Stimulated activated memory B cell treated with anti-CD40 and anti-IgM and Interleukin-4, amounts not matched to agents 10 μg/mL and 1 μg/mL and 100 μg/mL, for 72 hours (primary cell): Measurements from ENCODE around the gene NECTIN1.
A peak's percentile ranks its signal among the peaks of the same experiment; 100 is the strongest.

Source experiments
- ATAC-seq: fragments of 150-1000 bp; cut with Tn5 transposase; 2 replicates; pipeline ENCODE4 v1.10.0; 2021
- H3K27ac Mint-ChIP-seq: one replicate; pipeline ENCODE4 v1.8.0; 2022; ENCODE audit warnings: mild to moderate bottlenecking, mixed read lengths
- H3K27me3 Mint-ChIP-seq: one replicate; pipeline ENCODE4 v1.8.0; 2022; ENCODE audit warnings: mixed read lengths
- H3K36me3 Mint-ChIP-seq: one replicate; pipeline ENCODE4 v1.8.0; 2022; ENCODE audit warnings: mixed read lengths
- H3K4me1 Mint-ChIP-seq: one replicate; pipeline ENCODE4 v1.8.0; 2022; ENCODE audit warnings: mixed read lengths
- H3K4me3 Mint-ChIP-seq: one replicate; pipeline ENCODE4 v1.8.0; 2022; ENCODE audit warnings: mild to moderate bottlenecking, moderate library complexity, mixed read lengths
- H3K9me3 Mint-ChIP-seq: one replicate; pipeline ENCODE4 v1.8.0; 2022; ENCODE audit warnings: mixed read lengths

NECTIN1 gene

DNA sequence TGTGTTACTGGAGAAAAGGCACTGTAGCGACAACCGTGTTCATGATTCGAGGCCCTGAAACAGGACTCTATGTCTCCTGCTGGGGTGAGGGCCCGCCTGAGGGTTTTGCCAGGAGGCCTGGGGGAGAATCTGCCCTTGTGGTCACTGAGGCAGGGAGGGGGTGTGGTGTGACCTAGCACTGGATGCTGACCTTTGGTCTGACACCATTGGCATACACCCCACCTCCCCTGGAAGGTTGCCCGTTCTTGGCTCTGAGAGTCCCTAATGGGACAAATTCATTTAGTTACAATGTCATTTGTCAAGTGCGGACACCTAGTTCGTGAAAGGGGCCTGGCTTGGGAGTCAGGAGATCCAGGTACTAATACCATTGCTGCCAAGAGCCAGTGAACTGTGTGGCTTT is 29.0 kb downstream of the NECTIN1 start:
- Mint-ChIP-seq H3K4me1 (no peaks in the 10 kb centered on the region), H3K9me3 (no peaks in the 10 kb centered on the region), H3K4me3 (no peak overlapping the region), H3K27me3 (peaks cover 5% of the 10 kb centered on the region), H3K27ac (no peak overlapping the region), H3K36me3 (peaks cover under 1% of the 10 kb centered on the region)
- ATAC-seq, result no peak

- H3K36me3 Mint-ChIP-seq, result no peaks in the 10 kb centered on the region
- no peak overlapping the region for H3K4me3 Mint-ChIP-seq
- H3K9me3 Mint-ChIP-seq, result no peaks in the 10 kb centered on the region
- ATAC-seq, result no peak
- no peaks in the 10 kb centered on the region for H3K27me3 Mint-ChIP-seq
- H3K27ac Mint-ChIP-seq, result no peak overlapping the region
- H3K4me1 Mint-ChIP-seq, result no peaks in the 10 kb centered on the region
Measured at GRCh38 chr11:119699227-119699626, 29.8 kb downstream of the NECTIN1 start.

GRCh38 chr11:119697882-119698281 is 31.1 kb downstream of the NECTIN1 start:
- Mint-ChIP-seq H3K27ac (no peak overlapping the region), H3K27me3 (peaks cover 10% of the 10 kb centered on the region), H3K36me3 (no peaks in the 10 kb centered on the region), H3K9me3 (no peaks in the 10 kb centered on the region), H3K4me1 (no peaks in the 10 kb centered on the region), H3K4me3 (no peak overlapping the region)
- no peak for ATAC-seq

- H3K9me3 Mint-ChIP-seq, result no peaks in the 10 kb centered on the region
Measured at GRCh38 chr11:119697445-119697844, 31.6 kb downstream of the NECTIN1 start.

DNA sequence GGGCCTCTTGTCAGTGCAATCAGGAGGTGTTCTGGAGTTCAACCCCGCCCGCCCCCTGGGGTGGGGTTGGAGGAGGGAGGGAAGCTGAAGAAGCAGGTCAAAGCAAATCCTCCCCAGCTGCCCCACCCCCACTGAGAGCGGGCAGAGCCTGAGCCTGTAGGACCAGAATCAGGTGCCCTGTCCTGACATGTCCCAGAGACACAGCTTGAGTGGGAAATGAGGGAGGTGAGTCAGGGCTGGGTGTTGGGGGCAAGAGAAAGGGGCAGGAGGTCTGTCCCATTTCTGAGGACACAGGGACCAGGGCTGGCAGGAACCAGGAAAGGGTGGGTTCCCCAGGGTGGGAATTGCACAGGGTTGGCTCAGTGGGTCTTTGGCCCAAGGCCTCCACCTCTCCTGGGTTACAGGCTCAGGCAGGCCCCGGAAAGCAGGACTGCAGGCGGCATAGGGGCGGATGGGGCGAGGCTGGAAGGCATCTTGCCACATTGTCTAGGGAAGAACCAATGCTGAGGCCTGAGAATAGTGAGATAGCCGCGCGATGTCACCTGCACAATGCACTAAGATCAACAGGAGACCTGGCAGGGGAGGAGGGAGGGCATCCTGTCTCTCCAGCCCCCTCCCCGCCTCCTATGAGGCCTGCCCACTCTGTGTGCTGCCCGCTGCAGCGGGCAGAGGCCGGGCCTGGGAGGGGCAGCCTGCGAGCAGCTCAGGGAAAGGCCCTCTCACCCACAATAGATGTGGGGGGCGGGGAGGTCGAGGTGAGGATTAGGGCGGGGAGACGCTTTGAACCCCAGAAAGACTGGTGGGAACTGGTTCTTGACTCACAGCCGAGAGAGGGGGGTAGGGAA is 32.4 kb downstream of the NECTIN1 start:
- H3K4me3 Mint-ChIP-seq, result no peak overlapping the region
- H3K36me3 Mint-ChIP-seq, result no peaks in the 10 kb centered on the region
- no peak overlapping the region for H3K27ac Mint-ChIP-seq
- no peak for ATAC-seq
- H3K4me1 Mint-ChIP-seq, result no peaks in the 10 kb centered on the region
- peaks cover 12% of the 10 kb centered on the region for H3K27me3 Mint-ChIP-seq
- H3K9me3 Mint-ChIP-seq, result no peaks in the 10 kb centered on the region

More at GRCh38 chr11:119697445-119697844, 31.6 kb downstream of the NECTIN1 start:
- Mint-ChIP-seq H3K36me3 (no peaks in the 10 kb centered on the region), H3K27me3 (peaks cover 12% of the 10 kb centered on the region), H3K27ac (no peak overlapping the region), H3K4me1 (no peaks in the 10 kb centered on the region), H3K4me3 (no peak overlapping the region)
- ATAC-seq, result no peak

DNA sequence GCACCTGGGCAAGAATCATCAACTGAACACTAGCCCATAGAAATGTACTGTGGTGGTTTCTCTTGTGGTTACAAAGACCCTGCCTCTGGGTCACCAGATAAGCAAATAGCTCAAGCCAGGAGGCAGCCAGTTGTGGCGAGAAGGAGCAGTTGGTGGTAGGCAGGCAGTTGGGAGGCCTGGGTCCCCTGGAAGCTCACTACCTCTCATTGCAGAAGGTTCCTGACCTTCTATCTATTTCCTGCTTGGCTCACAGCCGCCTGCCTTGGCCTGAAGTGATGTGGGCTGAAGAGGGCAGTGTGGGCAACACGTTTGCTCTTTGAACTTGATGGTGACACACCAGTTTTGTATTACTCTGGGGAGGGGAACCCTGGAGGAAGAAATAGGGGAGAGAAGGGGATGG is 34.7 kb downstream of the NECTIN1 start:
- Mint-ChIP-seq H3K36me3 (no peaks in the 10 kb centered on the region), H3K27me3 (peaks cover 12% of the 10 kb centered on the region), H3K27ac (no peak overlapping the region), H3K9me3 (no peaks in the 10 kb centered on the region), H3K4me3 (no peak overlapping the region), H3K4me1 (no peaks in the 10 kb centered on the region)
- ATAC-seq, result no peak

- Mint-ChIP-seq H3K27ac (no peak overlapping the region), H3K27me3 (peaks cover 17% of the 10 kb centered on the region), H3K9me3 (no peaks in the 10 kb centered on the region), H3K4me1 (no peaks in the 10 kb centered on the region), H3K36me3 (no peaks in the 10 kb centered on the region), H3K4me3 (no peak overlapping the region)
- no peak for ATAC-seq
Measured at GRCh38 chr11:119693253-119693815, 35.7 kb downstream of the NECTIN1 start.

DNA sequence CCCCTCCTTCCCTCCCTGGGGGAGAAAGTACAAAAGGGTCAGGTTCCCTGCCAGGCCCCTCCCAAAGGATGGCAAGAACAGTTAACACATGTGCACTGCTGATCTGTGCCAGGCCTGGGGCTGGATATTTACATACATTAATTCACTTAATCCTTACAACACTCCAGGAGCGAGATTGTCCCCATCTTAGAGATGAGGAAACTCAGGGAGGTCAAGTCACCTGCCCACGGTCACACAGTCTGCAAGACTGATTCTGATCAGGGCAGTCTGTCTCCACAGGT is 36.5 kb downstream of the NECTIN1 start:
- Mint-ChIP-seq H3K4me3 (no peak overlapping the region), H3K36me3 (no peaks in the 10 kb centered on the region), H3K9me3 (no peaks in the 10 kb centered on the region), H3K27ac (no peak overlapping the region), H3K27me3 (peaks cover 22% of the 10 kb centered on the region), H3K4me1 (no peaks in the 10 kb centered on the region)
- ATAC-seq, result no peak

GRCh38 chr11:119691701-119692539 is 37.1 kb downstream of the NECTIN1 start:
- H3K9me3 Mint-ChIP-seq, result no peaks in the 10 kb centered on the region
- H3K27ac Mint-ChIP-seq, result no peak overlapping the region
- H3K4me3 Mint-ChIP-seq, result no peak overlapping the region
- peak; percentile 4 for ATAC-seq
- H3K4me1 Mint-ChIP-seq, result no peaks in the 10 kb centered on the region
- peaks cover 27% of the 10 kb centered on the region for H3K27me3 Mint-ChIP-seq
- no peaks in the 10 kb centered on the region for H3K36me3 Mint-ChIP-seq

- Mint-ChIP-seq H3K27me3 (peaks cover 32% of the 10 kb centered on the region), H3K4me1 (no peaks in the 10 kb centered on the region), H3K4me3 (no peak overlapping the region), H3K9me3 (no peaks in the 10 kb centered on the region), H3K27ac (no peak overlapping the region), H3K36me3 (no peaks in the 10 kb centered on the region)
- no peak for ATAC-seq
Measured at GRCh38 chr11:119691020-119691666, 37.9 kb downstream of the NECTIN1 start.

DNA sequence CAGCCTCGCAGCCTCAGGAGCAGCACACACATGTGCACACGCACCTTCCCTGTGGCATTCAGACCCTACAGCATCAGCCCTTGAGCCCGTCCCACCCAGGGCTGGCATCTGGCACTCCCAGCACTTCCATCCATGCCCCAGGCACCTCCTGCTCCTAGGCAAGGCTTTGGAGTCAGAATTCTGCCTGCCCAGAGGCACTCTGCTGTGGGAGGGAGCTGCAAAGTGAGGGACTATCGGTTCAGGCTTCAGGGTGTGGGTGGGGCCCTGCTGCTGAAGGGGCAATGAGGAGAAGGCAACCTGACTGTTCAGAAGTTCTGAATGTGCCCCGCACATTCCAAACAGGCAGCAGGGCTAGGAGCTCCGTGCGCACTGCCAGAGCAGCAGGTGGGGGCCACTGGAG is 39.7 kb downstream of the NECTIN1 start:
- H3K9me3 Mint-ChIP-seq, result no peaks in the 10 kb centered on the region
- no peaks in the 10 kb centered on the region for H3K4me1 Mint-ChIP-seq
- H3K27ac Mint-ChIP-seq, result no peak overlapping the region
- ATAC-seq, result no peak
- H3K36me3 Mint-ChIP-seq, result no peaks in the 10 kb centered on the region
- H3K27me3 Mint-ChIP-seq, result peaks cover 32% of the 10 kb centered on the region
- H3K4me3 Mint-ChIP-seq, result no peak overlapping the region

GRCh38 chr11:119688356-119688755 is 40.6 kb downstream of the NECTIN1 start:
- ATAC-seq, result no peak

DNA sequence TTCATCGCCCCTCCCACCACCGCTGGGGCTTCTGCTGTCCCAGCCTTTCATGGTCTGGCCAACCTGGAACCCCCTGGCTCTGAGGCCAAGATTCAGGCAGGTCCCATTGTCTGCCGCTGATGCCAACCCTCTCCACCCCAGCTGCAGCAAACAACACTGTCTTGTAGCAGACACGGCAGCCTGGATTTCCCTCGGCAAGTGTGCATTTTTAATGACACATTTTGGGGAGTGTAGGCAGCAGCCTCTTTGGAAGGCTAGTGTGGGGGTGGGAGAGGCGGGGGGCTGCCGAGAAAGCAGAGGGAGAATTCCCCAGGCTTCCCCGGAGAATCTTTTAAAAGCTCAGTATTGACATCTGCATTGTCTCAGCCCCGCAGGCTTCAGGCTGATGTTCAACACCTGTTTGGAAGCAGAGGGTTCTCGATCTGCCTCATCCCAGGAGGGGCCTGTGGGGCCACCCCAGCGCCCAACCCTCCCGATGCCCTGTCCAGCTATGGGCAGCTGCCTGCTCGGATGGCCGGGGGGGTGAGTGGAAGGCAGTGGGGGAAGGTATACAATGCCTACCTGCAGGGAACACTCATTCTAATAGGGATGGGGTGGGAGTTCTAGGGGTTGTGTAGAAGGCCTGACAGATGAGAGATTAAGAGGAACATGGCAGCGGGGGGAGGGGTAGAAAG is 41.5 kb downstream of the NECTIN1 start:
- Mint-ChIP-seq H3K4me3 (no peak overlapping the region), H3K27me3 (peaks cover 20% of the 10 kb centered on the region), H3K36me3 (no peaks in the 10 kb centered on the region), H3K9me3 (no peaks in the 10 kb centered on the region), H3K4me1 (no peaks in the 10 kb centered on the region), H3K27ac (no peak overlapping the region)
- ATAC-seq, result no peak

More at GRCh38 chr11:119688356-119688755, 40.6 kb downstream of the NECTIN1 start:
- H3K4me1 Mint-ChIP-seq, result no peaks in the 10 kb centered on the region
- no peak overlapping the region for H3K4me3 Mint-ChIP-seq
- peaks cover 27% of the 10 kb centered on the region for H3K27me3 Mint-ChIP-seq
- no peaks in the 10 kb centered on the region for H3K36me3 Mint-ChIP-seq
- H3K9me3 Mint-ChIP-seq, result no peaks in the 10 kb centered on the region
- no peak overlapping the region for H3K27ac Mint-ChIP-seq

DNA sequence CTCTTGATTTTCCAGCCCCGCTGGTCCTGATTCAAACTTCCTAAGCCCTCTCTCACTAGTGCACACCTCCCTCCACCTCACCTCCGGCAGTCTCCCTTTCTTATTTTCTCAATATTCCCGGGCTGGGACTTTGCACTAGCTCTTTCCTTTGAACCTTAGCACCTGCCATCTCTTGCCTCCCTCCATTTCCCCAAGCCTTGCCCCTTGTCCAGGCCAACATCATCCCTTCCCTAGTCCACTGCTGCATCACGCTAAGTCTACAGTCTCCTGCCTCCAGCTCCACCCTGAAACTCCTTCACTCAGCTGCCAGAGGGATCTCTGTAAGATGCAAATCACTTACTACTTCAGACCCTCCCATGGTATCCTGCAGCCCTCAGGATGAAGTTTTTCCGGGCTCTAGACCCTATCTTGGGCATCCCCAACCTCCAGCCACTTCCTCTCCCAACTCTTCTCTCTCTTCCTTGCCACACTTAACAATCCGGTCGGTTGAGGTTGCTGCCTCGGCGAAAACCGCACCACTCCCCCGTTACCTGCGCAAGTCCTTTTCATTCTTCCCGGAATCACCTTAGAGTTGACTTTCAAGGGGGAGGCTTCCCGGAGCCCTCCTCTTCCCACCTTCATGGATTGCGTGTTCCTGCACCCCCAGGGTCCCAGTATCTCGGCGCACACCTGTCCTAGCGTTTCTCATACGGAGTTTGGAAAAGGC is 42.7 kb downstream of the NECTIN1 start:
- Mint-ChIP-seq H3K4me3 (no peak overlapping the region), H3K4me1 (no peaks in the 10 kb centered on the region), H3K9me3 (no peaks in the 10 kb centered on the region), H3K36me3 (no peaks in the 10 kb centered on the region), H3K27ac (no peak overlapping the region), H3K27me3 (peaks cover 20% of the 10 kb centered on the region)
- ATAC-seq, result no peak
